Measurements from ENCODE around the gene RNF212.

RNF212 gene

DNA sequence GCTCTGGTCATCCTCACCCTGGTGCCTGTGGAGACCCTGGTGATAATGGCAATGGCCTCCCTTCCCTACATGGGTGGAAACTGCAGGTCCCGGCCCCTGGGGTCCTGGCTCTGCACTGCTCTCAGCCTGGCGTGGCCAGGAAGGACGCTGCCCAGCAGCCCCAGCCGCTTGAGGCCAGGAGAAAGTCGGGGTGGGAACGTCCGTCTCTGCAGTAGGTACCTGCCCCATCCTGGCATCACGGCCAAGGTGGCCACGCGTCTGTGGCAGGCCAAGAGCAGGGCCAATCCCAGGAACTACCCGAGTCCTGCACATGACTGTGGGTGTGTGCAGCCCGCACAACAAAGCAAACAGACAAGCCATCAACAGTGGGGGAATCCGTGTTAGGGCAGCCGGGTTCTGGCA lies 68.2 kb downstream of the RNF212 start:
- TF ChIP-seq, protein P1, sequence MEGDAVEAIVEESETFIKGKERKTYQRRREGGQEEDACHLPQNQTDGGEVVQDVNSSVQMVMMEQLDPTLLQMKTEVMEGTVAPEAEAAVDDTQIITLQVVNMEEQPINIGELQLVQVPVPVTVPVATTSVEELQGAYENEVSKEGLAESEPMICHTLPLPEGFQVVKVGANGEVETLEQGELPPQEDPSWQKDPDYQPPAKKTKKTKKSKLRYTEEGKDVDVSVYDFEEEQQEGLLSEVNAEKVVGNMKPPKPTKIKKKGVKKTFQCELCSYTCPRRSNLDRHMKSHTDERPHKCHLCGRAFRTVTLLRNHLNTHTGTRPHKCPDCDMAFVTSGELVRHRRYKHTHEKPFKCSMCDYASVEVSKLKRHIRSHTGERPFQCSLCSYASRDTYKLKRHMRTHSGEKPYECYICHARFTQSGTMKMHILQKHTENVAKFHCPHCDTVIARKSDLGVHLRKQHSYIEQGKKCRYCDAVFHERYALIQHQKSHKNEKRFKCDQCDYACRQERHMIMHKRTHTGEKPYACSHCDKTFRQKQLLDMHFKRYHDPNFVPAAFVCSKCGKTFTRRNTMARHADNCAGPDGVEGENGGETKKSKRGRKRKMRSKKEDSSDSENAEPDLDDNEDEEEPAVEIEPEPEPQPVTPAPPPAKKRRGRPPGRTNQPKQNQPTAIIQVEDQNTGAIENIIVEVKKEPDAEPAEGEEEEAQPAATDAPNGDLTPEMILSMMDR (conservative IDR thresholded peaks at IDR 0.05): no peak
- peak overlapping the region; percentile 42; the same call in 1 of the 2 replicates for H3K27ac ChIP-seq

DNA sequence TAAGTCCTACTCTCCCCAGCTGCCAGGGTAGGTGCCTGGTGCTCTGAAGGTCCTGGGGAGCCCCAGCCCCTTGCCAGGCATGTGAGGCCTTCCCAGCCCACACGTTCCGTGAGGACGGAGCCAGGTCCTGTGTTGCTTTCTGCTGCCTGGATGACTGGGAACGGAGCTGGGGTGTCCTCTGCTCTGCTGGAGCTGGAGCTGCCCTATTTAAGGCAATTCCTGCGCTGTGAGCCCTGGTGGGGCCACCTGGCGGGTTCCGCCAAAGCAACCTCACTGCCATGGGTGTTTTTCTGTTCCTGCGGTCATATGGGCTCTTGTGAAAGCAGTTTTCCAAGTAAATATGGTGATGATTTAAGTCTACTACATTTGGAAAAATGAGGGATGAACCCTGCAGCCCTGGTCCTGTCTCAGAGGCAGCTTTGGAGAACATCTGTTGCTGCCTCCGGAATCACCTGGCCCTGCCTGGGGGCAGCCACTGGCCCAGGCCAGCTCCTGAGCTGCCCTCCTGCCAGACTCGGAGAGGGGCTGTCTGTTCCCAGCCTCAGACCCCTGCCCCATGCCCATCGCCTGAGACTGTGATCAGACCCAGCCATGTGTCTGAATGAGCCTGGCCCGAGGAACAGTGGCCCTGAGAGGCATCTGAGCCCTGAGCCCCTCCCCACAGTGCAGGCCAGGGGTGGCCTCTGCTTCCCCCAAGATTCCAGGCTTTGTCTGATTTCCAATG lies 68.7 kb downstream of the RNF212 start:
- TF ChIP-seq, protein P1 (conservative IDR thresholded peaks at IDR 0.05): no peak
- H3K27ac ChIP-seq: peak overlapping the region; percentile 42; the same call in 1 of the 2 replicates

DNA sequence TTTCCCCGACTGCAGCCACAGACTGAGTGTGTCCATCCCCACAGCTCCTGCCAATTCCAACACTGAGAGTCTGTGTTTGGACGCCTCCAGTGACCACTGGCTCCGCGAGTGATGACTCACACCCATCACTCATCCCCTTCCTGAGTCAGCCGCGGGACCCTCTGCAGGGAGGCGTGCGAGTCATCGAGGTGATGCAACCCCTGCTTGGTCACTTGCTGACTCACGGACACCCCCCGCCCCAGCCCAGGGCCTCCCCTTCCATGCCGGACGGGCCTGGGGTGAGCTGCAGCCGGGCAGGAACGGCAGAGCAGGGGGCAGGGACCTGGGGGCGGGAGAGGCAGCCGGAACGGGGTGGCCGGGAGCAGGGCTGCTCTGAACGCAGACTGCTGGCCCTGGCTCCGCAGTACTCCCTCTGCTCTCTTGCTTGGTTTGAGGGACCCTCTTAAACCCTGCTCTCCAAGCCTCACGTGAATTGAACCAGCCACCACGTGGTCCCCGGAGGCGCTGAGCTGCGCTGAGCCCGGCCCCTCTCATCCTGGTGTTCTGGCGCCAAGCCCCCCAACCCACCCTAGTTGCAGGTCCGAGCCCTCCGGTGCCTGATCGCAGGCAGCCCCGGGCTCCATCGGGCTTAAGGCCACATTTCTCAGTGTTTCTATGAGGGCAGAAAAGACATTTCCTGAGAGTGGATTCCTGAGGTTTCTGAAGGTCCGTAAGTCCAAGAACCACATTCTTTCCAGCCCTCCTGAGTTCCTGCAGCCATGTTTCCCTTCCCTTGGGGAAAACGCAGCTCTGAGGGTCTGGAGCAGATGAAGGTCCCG lies 69.5 kb downstream of the RNF212 start:
- TF ChIP-seq, protein P1 (conservative IDR thresholded peaks at IDR 0.05): no peak
- peak overlapping the region; percentile 42; the same call in 1 of the 2 replicates for H3K27ac ChIP-seq

DNA sequence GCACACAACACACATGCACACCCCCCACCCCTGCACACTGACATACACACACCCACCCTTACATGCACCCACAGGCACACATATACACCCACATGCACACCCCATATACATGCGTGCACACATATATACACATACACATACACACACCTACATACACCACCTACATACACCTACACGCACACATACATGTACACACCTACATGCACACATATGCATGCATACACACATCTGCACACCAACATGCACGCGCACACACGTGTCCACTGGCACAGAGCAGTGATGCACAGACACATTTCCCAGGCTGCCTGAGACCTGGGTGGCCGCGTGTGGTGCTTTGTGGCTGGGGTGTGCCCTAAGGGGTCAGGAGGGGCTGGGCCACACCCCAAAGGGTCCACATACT lies 70.2 kb downstream of the RNF212 start:
- TF ChIP-seq, protein P1 (conservative IDR thresholded peaks at IDR 0.05): no peak
- no peak overlapping the region for H3K27ac ChIP-seq

DNA sequence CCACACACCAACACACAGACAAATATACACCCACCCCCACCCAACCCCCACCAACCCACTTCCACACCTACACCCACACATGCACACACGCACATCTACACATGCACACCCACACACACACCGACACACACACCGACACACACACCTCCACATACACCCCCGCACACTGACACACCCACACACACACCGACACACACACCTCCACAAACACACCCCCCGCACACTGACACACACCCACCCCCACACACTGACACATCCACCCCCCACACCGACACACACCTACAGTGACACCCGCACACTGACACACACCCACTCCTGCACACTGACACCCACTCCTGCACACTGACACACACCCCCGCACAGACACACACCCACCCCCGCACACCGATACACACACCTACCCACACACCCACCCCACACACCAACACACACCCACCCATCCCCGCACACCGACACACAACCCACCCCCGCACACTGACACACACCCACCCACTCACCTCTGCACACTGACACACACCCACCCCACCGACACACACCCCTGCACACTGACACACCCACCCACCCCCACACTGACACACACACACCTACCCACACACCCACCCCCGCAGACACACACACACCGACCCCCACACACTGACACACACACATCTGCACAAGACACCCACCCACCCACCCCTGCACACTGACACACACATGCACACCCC lies 70.9 kb downstream of the RNF212 start:
- TF ChIP-seq, protein P1 (conservative IDR thresholded peaks at IDR 0.05): no peak
- H3K27ac ChIP-seq: peak overlapping the region; percentile 69

DNA sequence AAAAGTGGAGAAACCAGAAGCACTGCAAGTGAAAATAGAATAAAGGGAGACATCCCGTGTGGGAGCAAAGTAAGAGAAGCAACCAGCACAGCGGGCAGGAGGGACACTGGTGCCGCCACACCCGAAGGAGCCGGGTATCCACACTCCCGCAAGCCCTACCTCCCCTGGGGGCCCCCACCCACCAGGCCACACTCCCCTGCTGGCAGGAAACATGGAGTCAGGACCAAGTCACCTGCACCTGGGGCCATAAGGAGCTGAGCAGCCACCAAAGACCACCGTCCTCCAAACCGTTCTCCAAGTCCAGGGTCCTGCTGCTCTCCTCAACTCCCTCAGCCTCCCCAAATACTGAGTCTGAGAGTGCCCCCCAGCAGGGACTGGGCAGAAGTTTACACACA lies 71.4 kb downstream of the RNF212 start:
- TF ChIP-seq, protein P1 (conservative IDR thresholded peaks at IDR 0.05): no peak
- peak overlapping the region; percentile 69 for H3K27ac ChIP-seq

Measured in VCaP (cell line).